GM12892 (cell line): Measurements from ENCODE around the gene PPP2R1B.

Experiments used
- POLR2AphosphoS5 ChIP-seq: IDR thresholded peaks from 2 replicates; pipeline ENCODE4 v1.6.1; 2011; ENCODE audit warnings: low read depth, low read length, control low read depth
- TAF1 ChIP-seq: IDR thresholded peaks from 2 replicates; pipeline ENCODE4 v1.6.1; 2011; ENCODE audit warnings: low read depth, mild to moderate bottlenecking, control low read depth, low read length, borderline replicate concordance

DNA sequence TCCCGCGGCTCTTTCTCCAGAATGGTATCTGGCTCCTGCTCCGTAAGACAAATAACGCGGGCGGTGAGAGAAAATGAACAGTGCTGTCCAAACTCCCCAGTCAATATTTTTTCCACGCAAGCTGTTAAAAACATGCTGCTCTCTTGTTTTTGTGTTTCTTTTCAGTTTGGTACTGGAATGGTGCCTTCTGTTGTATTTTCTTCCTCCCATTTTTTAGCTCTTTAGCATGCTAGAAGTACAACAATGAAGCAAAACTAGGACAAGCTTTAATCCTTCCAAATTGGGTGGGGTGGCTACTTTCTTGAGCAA lies 599 bp upstream of the PPP2R1B start:
- TF ChIP-seq POLR2AphosphoS5, result no peak
- no peak for TF ChIP-seq TAF1
